K562 (cell line): ENCODE data around the gene KCNQ2. TPM values are rescaled to one million over a fixed set of nuclear protein-coding genes. Genes with fewer than 3 reads are reported as not detected.

Experiments used
- ATAC-seq: fragments of 200-7000 bp; cut with Tn5 transposase; 3 replicates; pipeline ENCODE4 v1.9.1; 2020; ENCODE audit warnings: moderate library complexity
- BruUV-seq: library from RNA; stranded (reverse); fragments of 400-500 nt; replicated peaks from 2 replicates; lab custom pipeline; 2021; lab: Mats Ljungman, UMichigan
- CTCF ChIA-PET: fragments of 300-600 bp; formaldehyde crosslinking; extraction: SDS; loops from one replicate; lab custom pipeline; 2021; ENCODE audit warnings: low intra/inter-chr PET ratio; lab: Yijun Ruan, JAX
- POLR2A ChIA-PET: fragments of 300-600, 350-650 bp; sonication (Branson Sonifier 250); formaldehyde crosslinking; extraction: SDS; loops from one replicate; lab custom pipeline; 2021; ENCODE audit warnings: antibody characterized with exemption, inconsistent platforms; lab: Yijun Ruan, JAX
- DNase-seq, 4 experiments: peaks; one replicate each; pipeline versions ENCODE4 v3.0.0 to v3.0.0-alpha.2; 2011 to 2018; ENCODE audit warnings: low spot score in 3 of 4, mixed read lengths in 3 of 4; ENCODE audit errors: extremely low read depth in 1 of 4
- FAIRE-seq: peaks from 2 replicates; lab custom pipeline; 2011; peaks lifted over from hg19 to GRCh38; lab: Jason Lieb, UNC
- H2AFZ ChIP-seq: 2 replicates; pipeline ENCODE4 v1.6.0; 2011; ENCODE audit warnings: low read depth, low read length, control low read depth, inconsistent platforms
- H3K27ac ChIP-seq: fragments of 200-600 bp; 3 replicates; pipeline ENCODE4 v1.8.0; 2011; ENCODE audit warnings: low read depth, mild to moderate bottlenecking, control low read depth, inconsistent platforms, low read length, moderate library complexity, mixed read lengths; ENCODE audit errors: extremely low read depth
- H3K27me3 ChIP-seq, 2 experiments: fragments of 300-600 bp in 1 of 2; 2 replicates in 1 of 2; 3 replicates in 1 of 2; pipeline versions ENCODE4 v1.6.0 to v1.8.0; 2011; ENCODE audit warnings: inconsistent platforms in 2 of 2, low read length in 2 of 2, mild to moderate bottlenecking in 1 of 2, mixed read lengths in 1 of 2, moderate library complexity in 1 of 2; ENCODE audit not compliant: control insufficient read depth in 2 of 2, insufficient read depth in 2 of 2
- H3K36me3 ChIP-seq: fragments of 300-600 bp; 3 replicates; pipeline ENCODE4 v1.8.0; 2011; ENCODE audit warnings: mild to moderate bottlenecking, low read length, inconsistent platforms; ENCODE audit not compliant: control insufficient read depth, insufficient read depth
- H3K4me1 ChIP-seq, 2 experiments: fragments of 200-600 bp in 1 of 2; replicated peaks in 1 of 2; 2 replicates in 1 of 2; 3 replicates in 1 of 2; pipeline versions ENCODE4 v1.5.1 to v1.8.0; 2011; ENCODE audit warnings: inconsistent platforms in 2 of 2, low read length in 2 of 2, mild to moderate bottlenecking in 1 of 2, mixed read lengths in 1 of 2, moderate library complexity in 1 of 2; ENCODE audit not compliant: control insufficient read depth in 2 of 2, insufficient read depth in 2 of 2
- H3K4me2 ChIP-seq: 2 replicates; pipeline ENCODE4 v1.6.1; 2011; ENCODE audit warnings: low read length, control low read depth, inconsistent platforms, mixed read lengths; ENCODE audit not compliant: insufficient read depth
- H3K4me3 ChIP-seq: fragments of 200-600 bp; sonication (generic), shearing (Covaris generic); 2 replicates; pipeline ENCODE4 v1.5.1; 2016; ENCODE audit warnings: control low read depth, inconsistent platforms
- H3K79me2 ChIP-seq: fragments of 200-600 bp; 3 replicates; pipeline ENCODE4 v1.8.0; 2011; ENCODE audit warnings: low read length, inconsistent platforms; ENCODE audit not compliant: control insufficient read depth, insufficient read depth
- H3K9ac ChIP-seq, 2 experiments: 2 replicates each; pipeline versions ENCODE4 v1.6.0 to v1.6.1; 2011; ENCODE audit warnings: low read depth in 2 of 2, low read length in 2 of 2, control low read depth in 1 of 2, inconsistent platforms in 1 of 2, mild to moderate bottlenecking in 1 of 2, mixed read lengths in 1 of 2; ENCODE audit not compliant: insufficient read depth in 1 of 2
- H3K9me1 ChIP-seq: one replicate; pipeline ENCODE4 v1.6.0; 2011; ENCODE audit warnings: inconsistent platforms, mild to moderate bottlenecking, low read length, moderate library complexity; ENCODE audit not compliant: control insufficient read depth, insufficient read depth
- H3K9me3 ChIP-seq: replicated peaks from 2 replicates; pipeline ENCODE4 v1.5.1; 2011; ENCODE audit warnings: low read depth, low read length, inconsistent platforms; ENCODE audit not compliant: control insufficient read depth, insufficient read depth
- H4K20me1 ChIP-seq: replicated peaks from 2 replicates; pipeline ENCODE4 v1.6.1; 2011; ENCODE audit warnings: low read length, inconsistent platforms, mixed read lengths; ENCODE audit not compliant: control insufficient read depth, insufficient read depth
- HIVEP1 ChIP-seq: fragments of 250-450 bp; sonication (Bioruptor Pico); IDR thresholded peaks from 2 replicates; pipeline ENCODE4 v1.4.0; 2020; ENCODE audit warnings: mild to moderate bottlenecking
- NCOR1 ChIP-seq: fragments of 450-650 bp; IDR thresholded peaks from 2 replicates; pipeline ENCODE4 v1.6.1; 2016; ENCODE audit warnings: mild to moderate bottlenecking, moderate library complexity
- NFE2 ChIP-seq: IDR thresholded peaks from 2 replicates; pipeline ENCODE4 v1.6.1; 2014; ENCODE audit warnings: antibody characterized with exemption, low read depth
- NKRF ChIP-seq: fragments of 450-650 bp; IDR thresholded peaks from 2 replicates; pipeline ENCODE4 v1.6.1; 2016; ENCODE audit warnings: borderline replicate concordance
- ZNF584 ChIP-seq: fragments of 200-800 bp; sonication (Bioruptor generic); IDR thresholded peaks from 2 replicates; pipeline ENCODE4 v1.6.1; 2016; ENCODE audit warnings: low read depth, mild to moderate bottlenecking, missing genetic modification characterization, missing compliant biosample characterization
- WGBS: fragments of 100-300 bp; shearing (Covaris generic); methylation state at CpG from one replicate; pipeline ENCODE4 v1.1.6; 2016; ENCODE audit warnings: low coverage, mixed read lengths; ENCODE audit not compliant: insufficient coverage; ENCODE audit errors: missing lambda C conversion rate; 5-methylcytosine and 5-hydroxymethylcytosine counted together
- in situ Hi-C: fragments of 300-500 bp; cut with MboI; formaldehyde crosslinking; loops from 4 replicates; pipeline ENCODE4 v1.15.0; 2018; ENCODE audit warnings: inconsistent platforms, mixed read lengths
- intact Hi-C: fragments of 100-400 bp; cut with micrococcal nuclease; formaldehyde crosslinking; loops from 2 replicates; pipeline ENCODE4 v1.14.2; 2022
- polyA plus RNA-seq, 8 experiments: library from polyadenylated mRNA; depleted of rRNA in 4 of 8; stranded (reverse) in 5 of 8; unstranded in 3 of 8; fragments of >200 nt; fragmentation: Nextera tagmentation in 2 of 8; fragmentation: Illumina TruSeq in 1 of 8; extraction: Ambion mirVana in 2 of 8; extraction: Trizol in 1 of 8; gene quantifications; 2 replicates each; pipeline versions ENCODE4 v1.2.1 to v1.2.3, GENCODE V29; 2011 to 2014; ENCODE audit warnings: inconsistent platforms in 1 of 8, missing spikeins in 1 of 8
- total RNA-seq, 7 experiments: library from RNA; depleted of rRNA in 6 of 7; stranded (reverse); fragments of >200 nt in 6 of 7; fragmentation: Illumina TruSeq in 2 of 7; extraction: Trizol in 2 of 7; gene quantifications; 2 replicates each; pipeline versions ENCODE4 v1.2.1 to v1.2.3, GENCODE V29; 2011 to 2021; ENCODE audit warnings: low replicate concordance in 1 of 7

KCNQ2 gene
- total and polyA plus RNA-seq, 9 of the 15 experiments (the other 6 are each of a cell fraction or from before 2014, with no cell fraction given), result 0.13 to 0.16 TPM; not detected in 7

- Histone ChIP-seq H3K27me3 (peaks cover 83 to 98% of the 10 kb centered on the region in 2 experiments; a peak in 4 of 5 replicates), H3K4me3 (no peak overlapping the region), H3K27ac (no peak overlapping the region), H3K79me2 (no peaks in the 10 kb centered on the region), H3K4me1 (peaks cover 0 to 43% of the 10 kb centered on the region in 2 experiments; a peak in 2 of 5 replicates), H3K9me1 (no peaks in the 10 kb centered on the region), H2AFZ (no peak overlapping the region), H3K9me3 (no peaks in the 10 kb centered on the region), H4K20me1 (peaks cover 5% of the 10 kb centered on the region; the same call in 1 of the 2 replicates), H3K9ac (no peak overlapping the region), H3K4me2 (no peak overlapping the region), H3K36me3 (no peaks in the 10 kb centered on the region)
- ChIA-PET CTCF (no interaction called here), POLR2A (interaction anchor here (1.0 kb wide), 1 partner anchor 16 kb away, joined by 4 read pairs; no protein-coding TSS in a partner anchor)
- intact Hi-C loops, result no loop called here
- in situ Hi-C loops, result no loop called here
- no peak for DNase-seq
- no peak for ATAC-seq
- FAIRE-seq, result no peak
- 4% methylated on average over 25 of the region's 29 CpGs for WGBS
- TF ChIP-seq HIVEP1 (CRISPR knock-in tag) (no peak), NCOR1 (no peak), NKRF (no peak), ZNF584 (CRISPR knock-in tag) (no peak), NFE2 (no peak)
- no TSS peak for BruUV-seq
Measured at GRCh38 chr20:63421094-63421692, 51.3 kb downstream of the KCNQ2 start.
